ENCODE data around the gene ITGB7. TPM values are rescaled to one million over a fixed set of nuclear protein-coding genes. Genes with fewer than 3 reads are reported as not detected.

ITGB7 gene
- total and polyA plus RNA-seq, 9 of the 15 experiments (the other 6 are each of a cell fraction or from before 2014, with no cell fraction given): 0.06 to 2.0 (median 0.67) TPM

DNA sequence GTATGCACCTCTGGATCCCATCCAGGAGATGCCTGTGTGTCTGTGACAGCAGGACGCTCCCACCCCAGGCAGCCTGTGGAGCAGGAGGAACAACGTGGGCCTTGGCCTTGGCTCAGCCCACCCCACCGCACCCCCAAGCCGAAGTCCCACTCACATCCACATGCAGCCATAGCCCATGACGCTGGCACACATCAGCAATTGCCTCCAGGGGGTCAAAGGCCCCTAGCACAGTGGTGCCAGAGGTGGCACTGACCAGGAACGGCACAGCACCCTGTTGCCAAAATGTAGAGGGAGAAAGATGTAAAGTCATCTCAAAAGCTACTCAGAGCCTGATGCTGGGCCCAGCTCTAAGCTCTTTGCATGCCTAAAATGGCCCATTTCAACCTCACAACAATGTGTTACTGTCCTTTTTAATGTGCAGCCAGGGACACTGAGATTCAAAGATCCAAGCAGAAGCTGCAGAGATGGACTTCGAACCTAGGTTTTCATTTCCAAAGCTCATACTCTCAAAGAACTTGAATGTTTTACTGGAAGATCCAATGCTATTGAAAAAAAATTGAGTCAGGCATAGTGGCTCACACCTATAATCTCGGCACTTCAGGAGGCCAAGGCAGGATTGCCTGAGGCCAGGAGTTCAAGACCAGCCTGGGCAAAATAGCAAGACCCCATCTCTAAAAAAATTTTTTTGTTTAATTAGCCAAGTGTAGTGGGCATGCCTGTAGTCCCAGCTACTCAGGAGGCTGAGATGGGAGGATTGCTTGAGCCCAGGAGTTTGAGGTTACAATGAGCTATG lies 45.7 kb downstream of the ITGB7 start:
- ChIA-PET CTCF (ENCODE audit: low intra/inter-chr PET ratio) (interaction anchor here (0.5 to 2.6 kb wide), 2 partner anchors 127 to 183 kb away, joined by 4 to 7 read pairs; no protein-coding TSS in a partner anchor), POLR2A (interaction anchor here (0.7 to 2.7 kb wide), 7 partner anchors 10 to 164 kb away, joined by 3 to 15 read pairs (median 4); partner anchors contain the start of genes CSAD and ZNF740)
- FAIRE-seq: no peak
- no peak for DNase-seq (ENCODE audit: extremely low read depth in 1 of 4, low spot score in 3 of 4)
- H4K20me1 ChIP-seq (replicated peaks; ENCODE audit: control insufficient read depth, insufficient read depth, low read length): no peaks in the 10 kb centered on the region
- H3K4me2 ChIP-seq (ENCODE audit: insufficient read depth, low read length): no peak overlapping the region
- in situ Hi-C loops (cut with MboI): no loop called here
- BruUV-seq (replicated peaks): no TSS peak
- H3K36me3 ChIP-seq (ENCODE audit: control insufficient read depth, insufficient read depth, low read length): no peaks in the 10 kb centered on the region
- TF ChIP-seq ZNF184 (CRISPR knock-in tag; IDR thresholded peaks at IDR 0.05): 0 out of 2 replicates have a peak, but pooled peaks have one; percentile 17
- TF ChIP-seq PHF8 (IDR thresholded peaks at IDR 0.05; ENCODE audit: borderline replicate concordance, low read length): no peak
- no peak for ATAC-seq
- intact Hi-C loops (cut with micrococcal nuclease): no loop called here
- no peak overlapping the region for H3K9ac ChIP-seq (ENCODE audit: insufficient read depth in 1 of 2, low read depth in 2 of 2, low read length in 2 of 2)
- no peaks in the 10 kb centered on the region for H3K9me1 ChIP-seq (ENCODE audit: control insufficient read depth, insufficient read depth, low read length)
- H2AFZ ChIP-seq (ENCODE audit: low read depth, low read length): no peak overlapping the region
- WGBS (ENCODE audit: insufficient coverage, low coverage, missing lambda C conversion rate): 71% methylated on average over 8 of the region's 8 CpGs
- H3K4me3 ChIP-seq: no peak overlapping the region
- H3K79me2 ChIP-seq (ENCODE audit: control insufficient read depth, insufficient read depth, low read length): no peaks in the 10 kb centered on the region
- H3K4me1 ChIP-seq (replicated peaks in 1 of 2; ENCODE audit: control insufficient read depth in 2 of 2, insufficient read depth in 2 of 2, low read length in 2 of 2): peaks cover 11 to 16% of the 10 kb centered on the region in 2 experiments; a peak in 4 of 5 replicates
- no peak overlapping the region for H3K27ac ChIP-seq (ENCODE audit: extremely low read depth, low read depth, low read length)
- no peaks in the 10 kb centered on the region for H3K27me3 ChIP-seq (ENCODE audit: control insufficient read depth in 2 of 2, insufficient read depth in 2 of 2, low read length in 2 of 2)
- H3K9me3 ChIP-seq (replicated peaks; ENCODE audit: control insufficient read depth, insufficient read depth, low read depth, low read length): no peaks in the 10 kb centered on the region

- POLR2A ChIA-PET: interaction anchor here (0.7 to 2.7 kb wide), 8 partner anchors 10 to 164 kb away, joined by 3 to 15 read pairs (median 4); partner anchors contain the start of genes CSAD, PFDN5 and ZNF740
- TF ChIP-seq MNT (conservative IDR thresholded peaks at IDR 0.05): no peak
- no peak for TF ChIP-seq SMAD2 (IDR thresholded peaks at IDR 0.05; ENCODE audit: low read depth, low read length)
- no peak for TF ChIP-seq EWSR1 (IDR thresholded peaks at IDR 0.05; ENCODE audit: borderline replicate concordance, low read depth, partially characterized antibody)
These were observed 46.4 kb downstream of the ITGB7 start for GRCh38 chr12:53160673-53161072.

More at GRCh38 chr12:53160673-53161072, 46.4 kb downstream of the ITGB7 start:
- Histone ChIP-seq H3K79me2 (ENCODE audit: control insufficient read depth, insufficient read depth, low read length) (no peaks in the 10 kb centered on the region), H3K27ac (ENCODE audit: extremely low read depth, low read depth, low read length) (no peak overlapping the region), H3K36me3 (ENCODE audit: control insufficient read depth, insufficient read depth, low read length) (no peaks in the 10 kb centered on the region), H3K9me3 (replicated peaks; ENCODE audit: control insufficient read depth, insufficient read depth, low read depth, low read length) (no peaks in the 10 kb centered on the region), H3K4me3 (no peak overlapping the region), H4K20me1 (replicated peaks; ENCODE audit: control insufficient read depth, insufficient read depth, low read length) (no peaks in the 10 kb centered on the region), H3K4me1 (replicated peaks in 1 of 2; ENCODE audit: control insufficient read depth in 2 of 2, insufficient read depth in 2 of 2, low read length in 2 of 2) (peaks cover 11 to 16% of the 10 kb centered on the region in 2 experiments; a peak in 4 of 5 replicates), H2AFZ (ENCODE audit: low read depth, low read length) (no peak overlapping the region), H3K27me3 (ENCODE audit: control insufficient read depth in 2 of 2, insufficient read depth in 2 of 2, low read length in 2 of 2) (no peaks in the 10 kb centered on the region), H3K9ac (ENCODE audit: insufficient read depth in 1 of 2, low read depth in 2 of 2, low read length in 2 of 2) (peak overlapping the region in 1 of 2 experiments; percentile 60; a peak in 1 of 4 replicates), H3K9me1 (ENCODE audit: control insufficient read depth, insufficient read depth, low read length) (no peaks in the 10 kb centered on the region), H3K4me2 (ENCODE audit: insufficient read depth, low read length) (no peak overlapping the region)
- in situ Hi-C loops (cut with MboI) (no loop called here), intact Hi-C loops (cut with micrococcal nuclease) (no loop called here)
- DNase-seq (ENCODE audit: extremely low read depth in 1 of 4, low spot score in 3 of 4) (no peak), FAIRE-seq (no peak), ATAC-seq (no peak; the same call in 2 of the 3 replicates)
- WGBS (ENCODE audit: insufficient coverage, low coverage, missing lambda C conversion rate): 56% methylated on average over 2 of the region's 2 CpGs
- CTCF ChIA-PET (ENCODE audit: low intra/inter-chr PET ratio): interaction anchor here (2.6 kb wide), 1 partner anchor 127 kb away, joined by 7 read pairs; no protein-coding TSS in a partner anchor
- no TSS peak for BruUV-seq (replicated peaks)
